ENCODE data around the gene PRAMEF18.
"Not testable (repeated sequence)": the region's sequence is repeated elsewhere in the genome, so short reads cannot be mapped to it uniquely, and the experiment has no call there.

PRAMEF18 gene

GRCh38 chr1:13208712-13209111 lies 17.2 kb downstream of the PRAMEF18 start:
- not testable (repeated sequence) for DNase-seq (ENCODE audit: low spot score)

DNA sequence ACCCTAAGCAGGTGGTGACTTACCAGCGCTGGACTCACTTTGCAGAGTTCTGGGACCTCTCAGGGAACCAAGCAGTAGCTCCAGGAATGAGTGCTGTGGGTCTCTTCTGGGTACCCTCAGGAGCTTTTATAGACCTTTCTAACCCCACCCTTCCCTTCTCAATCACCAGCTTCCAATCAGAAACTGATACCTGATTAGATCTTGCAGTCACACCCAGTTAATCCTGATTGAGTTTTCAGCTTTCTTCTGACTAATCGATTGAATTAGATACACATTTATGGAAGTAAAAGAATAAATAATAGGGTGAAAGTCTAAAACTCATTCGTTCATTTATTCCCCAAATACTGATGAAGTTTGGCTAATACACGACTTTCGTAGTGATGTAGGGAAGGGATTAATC lies 24.6 kb downstream of the PRAMEF18 start, which contains the start of gene PRAMEF13:
PRAMEF13 (minus strand) TSS at position 101 of the 400 bp plus-strand sequence. CDS start 1,820 bp downstream, outside the sequence.
- not testable (repeated sequence) for DNase-seq (ENCODE audit: low spot score)
